ENCODE results near the gene ILDR2.

The ILDR2 gene

GRCh38 chr1:167013108-167013929, 38.0 kb upstream of the ILDR2 start:
- TF ChIP-seq EZH2 (optimal IDR thresholded peaks at IDR 0.05; ENCODE audit: low read depth, low read length): no peak
- no peak for TF ChIP-seq EZH2phosphoT487 (IDR thresholded peaks at IDR 0.05; ENCODE audit: low read length)
- TF ChIP-seq, protein P1, sequence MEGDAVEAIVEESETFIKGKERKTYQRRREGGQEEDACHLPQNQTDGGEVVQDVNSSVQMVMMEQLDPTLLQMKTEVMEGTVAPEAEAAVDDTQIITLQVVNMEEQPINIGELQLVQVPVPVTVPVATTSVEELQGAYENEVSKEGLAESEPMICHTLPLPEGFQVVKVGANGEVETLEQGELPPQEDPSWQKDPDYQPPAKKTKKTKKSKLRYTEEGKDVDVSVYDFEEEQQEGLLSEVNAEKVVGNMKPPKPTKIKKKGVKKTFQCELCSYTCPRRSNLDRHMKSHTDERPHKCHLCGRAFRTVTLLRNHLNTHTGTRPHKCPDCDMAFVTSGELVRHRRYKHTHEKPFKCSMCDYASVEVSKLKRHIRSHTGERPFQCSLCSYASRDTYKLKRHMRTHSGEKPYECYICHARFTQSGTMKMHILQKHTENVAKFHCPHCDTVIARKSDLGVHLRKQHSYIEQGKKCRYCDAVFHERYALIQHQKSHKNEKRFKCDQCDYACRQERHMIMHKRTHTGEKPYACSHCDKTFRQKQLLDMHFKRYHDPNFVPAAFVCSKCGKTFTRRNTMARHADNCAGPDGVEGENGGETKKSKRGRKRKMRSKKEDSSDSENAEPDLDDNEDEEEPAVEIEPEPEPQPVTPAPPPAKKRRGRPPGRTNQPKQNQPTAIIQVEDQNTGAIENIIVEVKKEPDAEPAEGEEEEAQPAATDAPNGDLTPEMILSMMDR (IDR thresholded peaks at IDR 0.05; ENCODE audit: low read length): no peak
- no peak overlapping the region for H3K9ac ChIP-seq (ENCODE audit: low read length)
- no peak overlapping the region for H3K4me3 ChIP-seq (ENCODE audit: low read length)
- H3K27ac ChIP-seq (ENCODE audit: low read length): no peak overlapping the region
- H3K4me2 ChIP-seq (ENCODE audit: low read depth, low read length): no peak overlapping the region
- DNase-seq: no peak
- no peaks in the 10 kb centered on the region for H3K27me3 ChIP-seq (replicated peaks; ENCODE audit: insufficient read depth, low read length)
- H3K9me3 ChIP-seq (replicated peaks; ENCODE audit: insufficient read depth, low read length): no peaks in the 10 kb centered on the region
- H3K36me3 ChIP-seq (replicated peaks; ENCODE audit: insufficient read depth, low read length): no peaks in the 10 kb centered on the region
- H3K9me2 ChIP-seq (replicated peaks; ENCODE audit: insufficient read depth, low read length): no peaks in the 10 kb centered on the region
- H3K79me2 ChIP-seq (ENCODE audit: low read length): no peaks in the 10 kb centered on the region
- H3K4me1 ChIP-seq (ENCODE audit: low read length): no peaks in the 10 kb centered on the region
- no peak overlapping the region for H2AFZ ChIP-seq (ENCODE audit: low read length)
- no peaks in the 10 kb centered on the region for H3F3A ChIP-seq (ENCODE audit: insufficient read depth, low read length)
- H4K20me1 ChIP-seq (ENCODE audit: insufficient read depth, low read length): no peaks in the 10 kb centered on the region

- Histone ChIP-seq H3F3A (ENCODE audit: insufficient read depth, low read length) (no peaks in the 10 kb centered on the region), H3K27me3 (replicated peaks; ENCODE audit: insufficient read depth, low read length) (no peaks in the 10 kb centered on the region), H2AFZ (ENCODE audit: low read length) (no peak overlapping the region), H3K9ac (ENCODE audit: low read length) (no peak overlapping the region), H3K36me3 (replicated peaks; ENCODE audit: insufficient read depth, low read length) (no peaks in the 10 kb centered on the region), H3K4me2 (ENCODE audit: low read depth, low read length) (no peak overlapping the region), H3K9me2 (replicated peaks; ENCODE audit: insufficient read depth, low read length) (no peaks in the 10 kb centered on the region), H3K4me3 (ENCODE audit: low read length) (no peak overlapping the region), H3K9me3 (replicated peaks; ENCODE audit: insufficient read depth, low read length) (no peaks in the 10 kb centered on the region), H3K27ac (ENCODE audit: low read length) (no peak overlapping the region), H3K79me2 (ENCODE audit: low read length) (no peaks in the 10 kb centered on the region), H3K4me1 (ENCODE audit: low read length) (no peaks in the 10 kb centered on the region), H4K20me1 (ENCODE audit: insufficient read depth, low read length) (no peaks in the 10 kb centered on the region)
- DNase-seq: no peak
- no peak for TF ChIP-seq EZH2phosphoT487 (IDR thresholded peaks at IDR 0.05; ENCODE audit: low read length)
- no peak for TF ChIP-seq EZH2 (optimal IDR thresholded peaks at IDR 0.05; ENCODE audit: low read depth, low read length)
- TF ChIP-seq, protein P1 (IDR thresholded peaks at IDR 0.05; ENCODE audit: low read length): no peak
These were observed 37.2 kb upstream of the ILDR2 start for GRCh38 chr1:167012570-167012969.

GRCh38 chr1:167011560-167012191, 36.3 kb upstream of the ILDR2 start:
- DNase-seq: no peak
- no peak overlapping the region for H3K27ac ChIP-seq (ENCODE audit: low read length)
- no peaks in the 10 kb centered on the region for H3F3A ChIP-seq (ENCODE audit: insufficient read depth, low read length)
- H3K4me1 ChIP-seq (ENCODE audit: low read length): no peaks in the 10 kb centered on the region
- H3K36me3 ChIP-seq (replicated peaks; ENCODE audit: insufficient read depth, low read length): no peaks in the 10 kb centered on the region
- no peak overlapping the region for H3K4me2 ChIP-seq (ENCODE audit: low read depth, low read length)
- no peak overlapping the region for H3K4me3 ChIP-seq (ENCODE audit: low read length)
- no peak overlapping the region for H2AFZ ChIP-seq (ENCODE audit: low read length)
- H3K9me3 ChIP-seq (replicated peaks; ENCODE audit: insufficient read depth, low read length): no peaks in the 10 kb centered on the region
- H4K20me1 ChIP-seq (ENCODE audit: insufficient read depth, low read length): no peaks in the 10 kb centered on the region
- H3K27me3 ChIP-seq (replicated peaks; ENCODE audit: insufficient read depth, low read length): no peaks in the 10 kb centered on the region
- TF ChIP-seq, protein P1 (IDR thresholded peaks at IDR 0.05; ENCODE audit: low read length): no peak
- TF ChIP-seq EZH2 (optimal IDR thresholded peaks at IDR 0.05; ENCODE audit: low read depth, low read length) (no peak), EZH2phosphoT487 (IDR thresholded peaks at IDR 0.05; ENCODE audit: low read length) (no peak)
- no peaks in the 10 kb centered on the region for H3K79me2 ChIP-seq (ENCODE audit: low read length)
- H3K9ac ChIP-seq (ENCODE audit: low read length): no peak overlapping the region
- no peaks in the 10 kb centered on the region for H3K9me2 ChIP-seq (replicated peaks; ENCODE audit: insufficient read depth, low read length)
